Right cardiac atrium (tissue), 5 donors: ENCODE data around the gene ACHE. TPM values are rescaled to one million over a fixed set of nuclear protein-coding genes. Genes with fewer than 3 reads are reported as not detected.

Source experiments
- ATAC-seq, 2 donors: fragments of 200-7000 bp; cut with Tn5 transposase; one replicate each; pipeline versions ENCODE4 v1.8.0 to v1.9.1; 2020; ENCODE audit warnings: moderate library complexity in 2 of 2, mild to moderate bottlenecking in 1 of 2
- DNase-seq, 3 donors: peaks; one replicate each; pipeline ENCODE4 v3.0.0-alpha.2; 2020
- H3K27ac ChIP-seq: one replicate; pipeline ENCODE4 v1.5.1; 2013; ENCODE audit warnings: mild to moderate bottlenecking, low read length, control low read depth, moderate library complexity
- H3K27me3 ChIP-seq: one replicate; pipeline ENCODE4 v1.6.1; 2013; ENCODE audit not compliant: control insufficient read depth, insufficient read depth
- H3K4me1 ChIP-seq: one replicate; pipeline ENCODE4 v1.6.1; 2013; ENCODE audit warnings: low read length; ENCODE audit not compliant: control insufficient read depth, insufficient read depth
- H3K4me3 ChIP-seq: one replicate; pipeline ENCODE4 v1.5.1; 2013; ENCODE audit warnings: low read length, control low read depth
- H3K9me3 ChIP-seq: one replicate; pipeline ENCODE4 v1.6.1; 2013; ENCODE audit warnings: low read length; ENCODE audit not compliant: control insufficient read depth
- WGBS: extraction: QIAGEN DNeasy Blood & Tissue Kit; methylation state at CpG from one replicate; pipeline ENCODE4 v1.1.7; 2013; 5-methylcytosine and 5-hydroxymethylcytosine counted together
- intact Hi-C, 4 donors: fragments of 100-400 bp; cut with DNase I; formaldehyde crosslinking; loops; one replicate each; pipeline versions ENCODE4 v1.11.0 to v1.14.0; 2022 to 2023
- polyA plus RNA-seq: library from polyadenylated mRNA; stranded (reverse); fragments of 200-250 nt; gene quantifications from one replicate; pipeline ENCODE4 v1.2.3, GENCODE V29; 2013
- total RNA-seq, 4 donors: library from RNA; stranded (reverse); fragmentation: NEBNext Ultra II Directional; extraction: Animal tissue kit (Norgen Biotek cat#: 25700); gene quantifications; one replicate each; pipeline ENCODE4 v1.2.1, GENCODE V29; 2021
- donor health status: healthy with polysubstance abuse.
- donor health status: DM: no; HTN: yes; CAD: no.
- donor health status: DM: no; HTN: no; CAD: no.
- donor health status: DM: no; HTN: yes; CAD: no; lungs with severe emphysema.
- donor health status: DM: yes; HTN: yes; CAD: no.

Gene ACHE
- total and polyA plus RNA-seq, 5 donors: 11.3 to 32.5 (median 21.5) TPM

DNA sequence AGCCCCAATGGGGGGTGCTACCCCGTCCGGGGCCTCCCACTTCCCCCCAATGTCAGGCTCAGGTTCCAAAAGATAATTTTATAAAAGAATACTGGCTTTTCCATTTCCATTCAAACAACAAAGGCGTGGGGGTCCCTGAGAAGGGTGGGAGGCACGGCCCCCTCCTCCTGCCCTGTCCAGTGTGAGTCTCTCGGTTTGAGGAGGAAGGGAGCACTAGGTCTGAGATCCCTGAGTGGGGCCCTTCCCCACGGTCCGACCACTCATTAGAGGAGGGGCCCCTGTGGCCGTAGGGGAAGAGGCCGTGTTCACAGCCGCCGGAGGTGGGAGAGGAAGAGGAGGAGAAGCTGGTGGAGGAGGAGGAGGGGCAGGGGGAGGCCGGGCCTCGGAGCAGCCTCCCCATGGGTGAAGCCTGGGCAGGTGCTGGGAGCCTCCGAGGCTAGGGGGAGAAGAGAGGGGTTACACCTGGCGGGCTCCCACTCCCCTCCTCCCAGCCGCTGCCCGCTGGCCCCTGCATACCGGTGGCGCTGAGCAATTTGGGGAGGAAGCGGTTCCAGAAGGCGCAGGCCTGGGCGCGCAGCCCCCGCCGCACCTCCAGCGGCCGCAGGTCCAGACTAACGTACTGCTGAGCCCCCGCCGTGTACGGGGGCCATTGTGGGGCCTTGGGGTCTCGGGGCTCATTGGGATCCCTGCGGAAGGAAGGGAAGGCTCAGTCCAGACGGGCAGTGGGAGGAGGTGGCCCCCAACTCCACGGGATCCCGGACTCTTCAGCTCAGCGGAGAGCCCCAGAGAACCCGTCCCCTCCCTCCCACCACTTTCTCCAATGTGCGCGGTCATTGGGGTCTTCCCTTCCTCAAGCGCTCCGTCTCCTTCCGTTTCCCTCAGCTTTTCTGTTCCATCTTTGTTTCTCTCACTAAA, 4.8 kb downstream of the ACHE start:
- Histone ChIP-seq H3K9me3 (no peaks in the 10 kb centered on the region), H3K4me3 (peak overlapping the region; percentile 51), H3K4me1 (peaks cover 4% of the 10 kb centered on the region), H3K27ac (peak overlapping the region; percentile 88), H3K27me3 (no peaks in the 10 kb centered on the region)
- DNase-seq (peak; percentile 47 to 74 (median 65)), ATAC-seq (peak in 1 of 2 donors; percentile 1)
- WGBS: 17% methylated on average over 43 of the region's 43 CpGs
- intact Hi-C loops: loop anchor here in 1 of 4 donors (10.0 kb wide), 1 partner anchor 274 kb away; the partner anchor contains the start of gene VGF

DNA sequence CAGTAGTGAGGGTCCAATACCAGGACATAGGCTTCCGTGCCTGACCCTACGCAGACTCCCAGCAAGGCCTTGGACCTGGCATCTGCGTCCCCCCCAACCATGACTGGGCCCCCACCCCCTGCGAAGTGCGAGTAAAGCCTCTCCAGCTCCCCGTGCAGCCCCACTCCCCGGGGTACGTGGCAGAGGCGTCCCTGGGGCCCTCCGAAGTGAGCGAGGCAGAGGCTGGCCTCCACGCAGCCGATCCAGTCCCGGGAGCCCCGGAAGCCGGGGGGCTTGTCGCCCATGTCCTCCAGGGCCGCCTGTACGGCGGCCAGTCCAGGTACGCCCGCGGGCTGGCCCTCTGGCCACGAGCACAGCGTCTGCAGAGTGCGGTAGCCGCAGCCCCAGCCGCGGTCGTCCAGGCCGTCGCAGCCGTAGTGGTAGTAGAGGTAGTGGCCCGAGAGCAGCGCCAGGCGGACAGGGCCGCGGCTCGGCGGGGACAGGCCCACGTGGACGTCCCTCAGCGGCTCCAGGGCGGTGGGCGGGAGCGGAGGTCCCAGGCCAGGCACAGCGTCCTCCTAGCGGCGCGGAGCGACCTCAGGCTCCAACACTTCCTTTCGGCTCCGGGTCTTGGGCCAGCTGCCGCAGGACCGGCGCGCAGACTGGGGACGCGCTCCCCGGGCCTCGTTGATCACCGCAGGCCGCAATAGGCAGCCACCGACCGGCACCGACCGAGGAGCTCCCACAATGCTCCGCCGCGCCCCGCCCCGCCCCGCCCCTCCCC, 6.5 kb downstream of the ACHE start, which contains the start of gene UFSP1:
UFSP1 (minus strand) TSS at position 728 of the 763 bp plus-strand sequence; CDS start at position 284, 444 bp downstream.
- ATAC-seq: peak; percentile 58 to 65

DNA sequence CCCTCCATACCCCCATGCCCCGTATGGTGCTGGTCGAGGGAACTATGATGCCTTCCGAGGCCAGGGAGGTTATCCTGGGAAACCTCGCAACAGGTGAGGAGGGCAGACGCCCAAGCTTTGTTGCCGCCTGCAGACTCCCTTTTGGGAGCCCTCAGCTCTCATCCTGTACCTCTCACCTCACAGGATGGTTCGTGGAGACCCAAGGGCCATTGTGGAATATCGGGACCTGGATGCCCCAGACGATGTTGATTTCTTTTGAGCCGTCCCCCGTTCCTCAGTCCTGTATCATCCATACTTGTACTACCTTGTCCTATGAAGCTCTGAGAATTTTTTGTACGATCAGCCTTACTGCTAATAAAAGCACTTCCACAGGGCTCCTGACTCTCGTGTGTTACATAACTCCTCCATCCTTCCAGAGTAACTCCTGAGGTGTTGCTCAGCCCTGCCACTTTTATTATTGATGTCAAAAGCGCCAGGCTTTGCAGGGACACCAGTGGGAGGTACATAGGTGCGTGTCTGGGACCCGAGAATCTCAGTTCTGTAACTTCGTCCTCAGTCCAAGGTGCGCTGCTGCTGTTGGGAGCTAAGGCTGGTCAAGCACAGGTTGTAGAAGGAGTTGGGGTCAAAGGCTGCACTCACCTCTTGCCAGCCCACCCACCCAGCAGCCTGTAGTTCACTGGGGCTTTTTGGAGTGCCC, 7.2 kb downstream of the ACHE start:
- H3K4me3 ChIP-seq: peak overlapping the region; percentile 37
- H3K27ac ChIP-seq: no peak overlapping the region
- no peak for DNase-seq
- no peaks in the 10 kb centered on the region for H3K9me3 ChIP-seq
- H3K4me1 ChIP-seq: peaks cover 4% of the 10 kb centered on the region
- ATAC-seq: no peak
- intact Hi-C loops: no loop called here
- WGBS: 73% methylated on average over 18 of the region's 18 CpGs
- no peaks in the 10 kb centered on the region for H3K27me3 ChIP-seq

More for the DNA sequence above, 6.5 kb downstream of the ACHE start, which contains the start of gene UFSP1:
- Histone ChIP-seq H3K4me1 (peaks cover 4% of the 10 kb centered on the region), H3K4me3 (peak within 1 kb of the TSS; percentile 51), H3K9me3 (no peaks in the 10 kb centered on the region), H3K27ac (peak within 1 kb of the TSS; percentile 88), H3K27me3 (no peaks in the 10 kb centered on the region)
- 3% methylated on average over 70 of the region's 73 CpGs for WGBS
- DNase-seq: peak in 1 of 3 donors; percentile 77
- intact Hi-C loops: no loop called here

DNA sequence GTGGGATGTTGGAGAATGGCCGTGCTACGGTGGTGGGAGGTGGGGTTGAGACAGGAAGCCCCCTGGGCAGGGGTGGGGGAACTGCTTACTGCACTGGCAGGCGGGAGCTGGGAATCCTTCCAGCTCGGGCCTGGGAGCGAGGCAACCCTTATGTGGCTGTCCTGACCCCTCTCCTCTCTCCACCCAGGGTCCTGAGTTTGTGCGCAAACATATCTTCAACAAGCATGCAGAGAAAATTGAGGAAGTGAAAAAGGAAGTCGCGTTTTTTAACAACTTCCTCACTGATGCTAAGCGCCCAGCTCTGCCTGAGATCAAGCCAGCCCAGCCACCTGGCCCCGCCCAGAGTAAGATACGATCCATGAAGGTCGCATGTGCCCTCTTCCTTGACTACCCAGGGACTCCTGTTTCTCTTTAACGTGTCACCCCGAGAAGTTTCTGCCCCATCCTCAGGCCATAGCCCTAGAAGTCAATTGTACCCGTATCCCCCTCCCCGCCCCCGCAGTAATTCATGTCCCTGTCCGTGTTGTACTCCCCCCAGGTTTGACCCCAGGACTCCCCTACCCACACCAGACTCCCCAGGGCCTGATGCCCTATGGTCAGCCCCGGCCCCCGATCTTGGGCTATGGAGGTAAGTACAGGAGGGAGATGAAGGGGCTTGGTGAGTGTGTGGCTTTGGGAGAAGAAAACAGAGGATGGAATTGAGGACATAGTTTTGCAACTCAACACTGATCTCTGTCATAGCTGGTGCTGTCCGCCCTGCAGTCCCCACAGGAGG, 8.0 kb downstream of the ACHE start:
- no peak overlapping the region for H3K4me3 ChIP-seq

DNA sequence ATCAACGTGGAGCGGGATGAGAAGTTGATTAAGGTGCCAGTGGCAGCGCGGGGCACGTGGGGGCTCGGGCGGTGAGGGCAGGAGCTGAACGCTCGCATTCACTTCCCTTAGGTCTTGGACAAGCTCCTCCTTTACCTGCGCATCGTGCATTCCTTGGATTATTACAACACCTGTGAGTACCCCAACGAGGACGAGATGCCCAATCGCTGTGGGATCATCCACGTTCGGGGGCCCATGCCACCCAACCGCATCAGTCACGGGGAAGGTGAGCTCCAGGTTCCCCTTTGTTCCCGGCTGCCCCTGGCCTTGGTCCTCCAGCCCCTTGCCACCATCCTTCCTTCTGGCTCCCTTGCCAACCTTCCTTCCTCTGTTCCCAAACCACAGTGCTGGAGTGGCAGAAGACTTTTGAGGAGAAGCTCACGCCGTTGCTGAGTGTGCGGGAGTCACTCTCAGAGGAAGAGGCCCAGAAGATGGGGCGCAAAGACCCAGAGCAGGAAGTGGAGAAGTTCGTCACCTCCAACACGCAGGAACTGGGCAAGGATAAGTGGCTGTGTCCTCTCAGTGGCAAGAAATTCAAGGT, 8.7 kb downstream of the ACHE start:
- DNase-seq (peak in 1 of 3 donors; percentile 49), ATAC-seq (no peak)
- H3K4me1 ChIP-seq: peaks cover 4% of the 10 kb centered on the region
- no peak overlapping the region for H3K27ac ChIP-seq
- 76% methylated on average over 25 of the region's 25 CpGs for WGBS
- H3K9me3 ChIP-seq: no peaks in the 10 kb centered on the region
- intact Hi-C loops: no loop called here
- H3K27me3 ChIP-seq: no peaks in the 10 kb centered on the region
- H3K4me3 ChIP-seq: no peak overlapping the region

More for the DNA sequence above, 8.0 kb downstream of the ACHE start:
- Histone ChIP-seq H3K27me3 (no peaks in the 10 kb centered on the region), H3K4me1 (peaks cover 4% of the 10 kb centered on the region), H3K9me3 (no peaks in the 10 kb centered on the region), H3K27ac (no peak overlapping the region)
- ATAC-seq (no peak), DNase-seq (no peak)
- WGBS: 52% methylated on average over 21 of the region's 21 CpGs
- intact Hi-C loops: no loop called here

DNA sequence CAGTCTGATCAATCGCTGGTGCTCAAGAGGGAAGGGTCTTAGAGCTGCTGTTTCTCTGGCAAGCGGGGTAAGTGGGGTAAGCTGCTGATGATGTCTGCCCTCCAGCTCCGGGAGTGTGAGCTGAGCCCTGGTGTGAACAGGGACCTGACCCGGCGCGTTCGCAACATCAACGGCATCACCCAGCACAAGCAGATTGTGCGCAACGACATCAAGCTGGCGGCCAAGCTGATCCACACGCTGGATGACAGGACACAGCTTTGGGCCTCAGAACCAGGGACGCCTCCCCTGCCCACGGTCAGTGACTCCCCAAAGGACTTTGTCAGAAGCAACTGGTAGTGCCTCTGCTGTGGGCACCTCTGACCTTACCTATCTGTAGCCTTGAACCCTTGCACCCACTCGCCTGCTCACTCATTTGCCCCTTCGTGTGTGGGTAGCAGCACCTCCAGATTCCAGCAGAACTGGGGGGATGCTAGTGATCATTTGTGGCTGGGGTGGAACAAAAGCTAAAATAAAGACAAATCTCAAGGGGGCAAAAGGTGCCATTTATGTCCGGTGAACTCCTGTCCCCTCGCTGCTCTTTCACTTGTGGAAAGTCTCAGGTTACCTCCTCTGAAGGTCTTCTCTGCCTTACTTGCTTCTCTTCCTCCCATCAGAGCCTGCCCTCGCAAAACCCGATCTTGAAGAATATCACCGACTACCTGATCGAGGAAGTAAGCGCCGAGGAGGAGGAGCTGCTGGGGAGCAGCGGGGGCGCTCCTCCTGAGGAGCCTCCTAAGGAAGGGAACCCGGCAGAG, 9.3 kb downstream of the ACHE start:
- Histone ChIP-seq H3K27me3 (no peaks in the 10 kb centered on the region), H3K4me1 (peaks cover 4% of the 10 kb centered on the region), H3K4me3 (no peak overlapping the region), H3K9me3 (no peaks in the 10 kb centered on the region), H3K27ac (no peak overlapping the region)
- WGBS: 87% methylated on average over 27 of the region's 27 CpGs
- ATAC-seq: no peak
- intact Hi-C loops: no loop called here
- DNase-seq: peak in 1 of 3 donors; percentile 42

DNA sequence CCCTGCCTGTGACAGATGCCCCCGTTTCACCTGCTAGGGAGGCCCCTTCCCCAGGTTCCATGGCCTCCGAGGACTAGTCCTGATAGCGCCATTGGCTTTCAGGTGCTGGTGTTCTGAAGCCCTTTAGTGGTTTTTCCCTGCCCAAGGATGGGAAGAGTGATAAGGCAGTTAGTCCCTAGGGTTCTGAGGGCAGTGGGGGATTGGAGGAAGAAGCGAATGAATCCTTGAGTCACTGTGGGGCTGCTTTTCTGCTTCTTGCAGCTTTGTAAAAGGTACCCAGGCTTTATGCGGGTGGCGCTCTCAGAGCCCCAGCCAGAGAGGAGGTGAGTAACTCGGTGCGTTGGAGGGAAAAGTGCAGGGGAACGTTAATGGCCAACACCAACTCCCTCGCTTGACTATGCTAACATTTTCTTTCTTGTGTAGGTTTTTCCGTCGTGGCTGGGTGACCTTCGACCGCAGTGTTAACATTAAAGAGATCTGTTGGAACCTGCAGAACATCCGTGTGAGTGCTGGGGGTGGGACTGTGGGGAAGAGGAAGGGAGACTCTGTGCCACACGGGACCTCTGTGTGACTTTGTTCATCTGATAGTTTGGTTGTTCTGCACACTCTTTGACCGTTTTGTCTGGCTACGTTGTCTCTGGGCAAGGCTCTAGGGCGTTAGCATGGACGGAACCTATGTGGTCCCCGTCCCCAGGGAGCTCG, 10.1 kb downstream of the ACHE start:
- H3K27me3 ChIP-seq: no peaks in the 10 kb centered on the region
- intact Hi-C loops: no loop called here
- no peak overlapping the region for H3K27ac ChIP-seq
- DNase-seq (no peak), ATAC-seq (no peak)
- H3K9me3 ChIP-seq: no peaks in the 10 kb centered on the region
- WGBS: 83% methylated on average over 22 of the region's 22 CpGs
- H3K4me1 ChIP-seq: peaks cover 4% of the 10 kb centered on the region
- H3K4me3 ChIP-seq: no peak overlapping the region

DNA sequence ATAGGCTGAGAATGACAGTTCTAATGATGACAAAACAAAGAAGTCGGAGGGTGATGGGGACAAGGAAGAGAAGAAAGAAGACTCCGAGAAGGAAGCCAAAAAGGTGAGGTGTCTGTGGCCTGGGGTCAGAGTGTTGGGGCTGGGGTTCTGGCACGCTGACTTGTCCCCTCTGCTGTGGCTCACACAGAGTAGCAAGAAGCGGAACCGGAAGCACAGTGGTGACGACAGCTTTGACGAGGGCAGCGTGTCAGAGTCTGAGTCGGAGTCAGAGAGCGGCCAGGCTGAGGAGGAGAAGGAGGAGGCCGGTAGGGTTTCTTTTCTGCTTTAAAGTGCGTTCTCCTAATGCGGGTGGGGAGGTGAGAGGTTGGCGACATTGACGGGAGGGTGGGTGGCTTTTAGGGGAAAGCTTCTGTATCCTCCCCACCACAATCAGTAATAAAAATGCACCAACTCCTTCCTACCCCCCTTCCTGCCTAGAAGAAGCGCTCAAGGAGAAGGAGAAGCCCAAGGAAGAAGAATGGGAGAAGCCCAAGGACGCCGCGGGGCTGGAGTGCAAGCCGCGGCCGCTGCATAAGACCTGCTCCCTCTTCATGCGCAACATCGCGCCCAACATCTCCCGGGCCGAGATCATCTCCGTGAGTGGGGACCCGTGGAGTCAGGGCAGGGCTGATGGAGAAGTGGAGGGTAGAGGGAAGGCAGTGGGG, 10.8 kb downstream of the ACHE start:
- 86% methylated on average over 29 of the region's 29 CpGs for WGBS
- intact Hi-C loops: no loop called here
- Histone ChIP-seq H3K4me1 (peaks cover 4% of the 10 kb centered on the region), H3K9me3 (no peaks in the 10 kb centered on the region), H3K4me3 (no peak overlapping the region), H3K27me3 (no peaks in the 10 kb centered on the region), H3K27ac (no peak overlapping the region)
- DNase-seq (peak in 1 of 3 donors; percentile 37), ATAC-seq (no peak)
